HS-27A (cell line): Measurements from ENCODE around the gene CCL23.
"Not testable (repeated sequence)": the region's sequence is repeated elsewhere in the genome, so short reads cannot be mapped to it uniquely, and the experiment has no call there.

Experiments
- DNase-seq: peaks from one replicate; pipeline ENCODE4 v3.0.0-alpha.2; 2012; ENCODE audit warnings: low read depth, missing footprints

The CCL23 gene, protein sequence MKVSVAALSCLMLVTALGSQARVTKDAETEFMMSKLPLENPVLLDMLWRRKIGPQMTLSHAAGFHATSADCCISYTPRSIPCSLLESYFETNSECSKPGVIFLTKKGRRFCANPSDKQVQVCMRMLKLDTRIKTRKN

DNA sequence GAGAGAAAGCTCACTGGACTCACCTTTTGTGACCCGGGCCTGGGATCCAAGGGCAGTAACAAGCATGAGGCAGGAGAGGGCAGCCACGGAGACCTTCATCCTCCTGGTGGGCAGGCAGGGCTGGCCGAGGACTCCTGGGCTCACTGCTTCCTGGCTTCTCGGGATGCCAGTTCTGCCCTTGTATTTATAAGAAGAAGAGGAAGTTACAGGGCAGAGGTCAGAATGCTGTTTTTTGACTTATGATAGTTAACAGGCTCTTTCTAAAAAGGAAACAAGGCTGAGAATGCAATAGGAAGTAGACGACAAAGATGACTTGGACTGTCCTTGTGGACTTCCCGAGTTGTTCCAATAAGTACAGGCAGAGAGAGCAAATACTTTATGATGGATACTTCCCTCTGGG, at the start of gene CCL23:
TSS of gene CCL23 (minus strand) at position 174 of the 400 bp plus-strand sequence. CDS start at position 99, 75 bp downstream.
- DNase-seq: no peak

DNA sequence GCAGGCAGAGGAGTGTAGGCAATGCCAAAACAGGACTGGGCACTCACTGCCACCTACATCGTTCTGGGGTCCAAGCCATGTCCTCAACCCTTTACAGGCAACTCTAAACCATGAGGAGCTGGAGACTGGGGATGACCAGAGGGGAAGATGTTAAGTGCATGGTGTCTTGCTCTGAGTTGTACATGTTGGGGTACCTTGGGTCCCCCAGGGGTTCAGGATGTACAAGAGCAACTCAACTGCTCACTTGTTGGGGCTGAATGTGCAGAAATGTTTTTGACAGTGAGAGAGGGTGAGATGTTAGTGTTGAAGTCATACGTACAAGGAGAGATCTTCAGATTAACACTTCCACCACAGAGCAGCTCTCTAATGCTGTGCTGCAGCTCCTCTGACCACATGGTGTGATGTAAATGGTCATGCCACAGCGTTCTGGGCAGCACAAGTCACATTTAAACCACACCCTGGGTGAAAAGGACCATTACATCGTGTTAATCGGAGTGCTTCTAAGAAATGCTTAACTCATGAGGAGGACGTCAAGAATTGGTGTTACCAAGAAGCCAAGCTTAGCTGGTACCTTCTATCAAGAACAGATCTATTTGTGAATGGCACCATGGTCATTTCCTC, 48.7 kb upstream of the CCL23 start:
- no peak for DNase-seq

DNA sequence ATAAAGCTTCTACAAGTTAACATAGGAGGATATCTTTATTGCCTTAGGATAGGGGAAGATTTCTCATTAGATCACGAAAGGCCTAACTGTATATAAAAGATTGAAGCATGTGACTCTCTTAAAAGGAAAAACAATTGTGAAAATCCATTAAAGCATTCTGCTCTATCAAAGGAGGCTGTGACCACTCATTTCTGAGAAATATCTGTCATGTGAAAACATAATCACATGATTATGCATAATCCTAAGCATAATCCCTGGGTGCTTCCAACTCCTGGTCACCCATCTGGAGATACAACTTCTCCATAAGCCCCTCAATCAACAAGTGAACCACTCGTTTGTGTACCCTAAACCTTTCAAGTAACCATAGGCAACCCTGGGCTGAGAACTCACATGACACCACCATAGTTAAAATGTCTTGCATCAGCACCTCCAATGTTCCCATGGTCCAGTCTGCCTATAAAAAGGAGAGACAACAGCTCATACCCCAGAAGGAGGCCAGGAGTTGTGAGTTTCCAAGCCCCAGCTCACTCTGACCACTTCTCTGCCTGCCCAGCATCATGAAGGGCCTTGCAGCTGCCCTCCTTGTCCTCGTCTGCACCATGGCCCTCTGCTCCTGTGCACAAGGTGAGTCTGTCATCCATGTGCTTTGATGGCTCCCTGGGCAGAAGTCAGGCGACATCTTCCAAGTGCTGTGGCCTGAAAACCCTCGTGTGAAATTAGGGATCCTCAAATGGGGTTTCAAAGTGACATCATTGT, 46.2 kb upstream of the CCL23 start, which contains the start of gene CCL18:
TSS of gene CCL18 (plus strand) at position 487 of the 756 bp plus-strand sequence. CDS start at position 558, 71 bp downstream.
- DNase-seq: no peak

DNA sequence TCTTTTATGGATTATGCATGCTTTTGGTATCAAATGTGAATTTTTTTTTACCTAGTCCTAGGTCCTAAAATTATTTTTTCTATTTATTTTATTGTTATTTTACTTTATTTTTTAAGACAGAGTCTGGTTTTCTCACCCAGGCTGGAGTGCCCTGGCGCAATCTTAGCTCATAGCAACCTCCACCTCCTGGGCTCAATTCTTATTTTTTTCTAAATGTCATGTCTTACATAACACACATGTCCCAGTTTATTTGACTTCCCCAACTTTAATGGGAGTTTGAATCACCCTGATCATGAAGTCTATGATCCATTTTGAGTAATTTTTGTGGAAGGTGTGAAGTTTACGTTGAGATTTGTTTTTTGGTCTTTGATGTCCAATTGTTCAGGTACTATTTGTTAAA, 43.0 kb upstream of the CCL23 start:
- no peak for DNase-seq

DNA sequence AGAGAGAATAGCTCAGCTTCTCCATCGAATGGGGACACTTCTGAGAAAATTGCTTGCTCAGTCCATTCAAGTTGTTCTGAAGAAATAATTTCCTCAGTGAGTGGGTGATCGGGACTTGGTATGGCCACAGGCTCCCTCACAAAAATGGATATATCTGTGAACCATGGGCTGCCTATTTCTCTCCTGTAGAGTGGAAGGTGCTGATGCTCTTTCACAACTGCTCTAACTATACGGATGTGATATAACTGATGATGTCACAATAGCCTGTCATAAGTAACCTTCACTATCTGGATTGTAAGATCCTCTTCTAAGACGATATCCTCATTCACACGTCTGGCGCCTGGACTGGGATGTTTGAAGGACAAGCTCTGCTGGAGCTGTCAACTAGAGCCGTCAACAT, 41.6 kb upstream of the CCL23 start:
- DNase-seq: no peak

DNA sequence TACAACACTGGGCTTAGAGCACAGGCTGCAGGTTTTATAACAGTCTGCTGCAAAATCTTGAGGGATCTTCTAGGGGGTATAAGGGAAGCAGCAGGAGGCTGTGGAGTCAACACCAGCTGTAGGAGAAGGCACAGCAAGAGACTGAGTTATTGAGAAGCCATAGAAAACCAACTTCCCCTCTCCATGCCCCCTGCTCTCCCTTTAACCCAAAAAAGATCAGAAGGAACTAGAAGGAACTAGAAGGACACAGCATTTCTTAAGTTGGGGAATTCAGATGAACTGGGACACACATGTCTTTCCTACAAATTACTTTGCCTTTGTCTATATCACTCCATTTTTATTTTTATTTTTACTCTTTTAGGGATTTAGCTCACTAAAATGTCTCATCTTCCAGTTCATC, 40.1 kb upstream of the CCL23 start:
- no peak for DNase-seq

DNA sequence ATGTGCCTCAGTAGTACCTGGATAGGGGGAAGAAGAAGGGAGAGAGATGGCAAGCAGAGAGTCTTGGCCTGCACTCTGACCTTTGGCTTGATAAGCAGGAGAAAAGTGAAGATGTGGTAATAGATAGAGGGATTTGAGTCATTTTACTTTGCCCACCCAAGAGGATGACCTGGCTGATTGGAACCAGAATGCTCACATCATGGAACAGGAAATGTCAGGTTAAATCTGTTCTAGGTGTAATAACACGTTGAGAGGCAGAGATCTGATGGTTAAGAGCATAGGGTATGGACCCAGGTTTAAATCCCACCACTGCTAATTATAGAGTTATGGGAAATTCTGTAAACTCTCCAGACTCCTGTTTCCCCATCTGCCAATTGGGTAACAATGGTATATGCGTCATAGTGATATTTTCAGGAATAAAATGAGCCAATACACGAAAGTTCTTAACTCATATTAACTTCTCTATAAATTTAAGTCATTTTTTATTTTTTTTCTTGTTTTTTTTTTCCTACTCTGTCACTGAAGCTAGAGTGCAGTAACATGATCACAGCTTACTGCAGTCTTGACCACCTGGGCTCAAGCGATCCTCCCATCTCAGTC, 38.2 kb upstream of the CCL23 start:
- no peak for DNase-seq

DNA sequence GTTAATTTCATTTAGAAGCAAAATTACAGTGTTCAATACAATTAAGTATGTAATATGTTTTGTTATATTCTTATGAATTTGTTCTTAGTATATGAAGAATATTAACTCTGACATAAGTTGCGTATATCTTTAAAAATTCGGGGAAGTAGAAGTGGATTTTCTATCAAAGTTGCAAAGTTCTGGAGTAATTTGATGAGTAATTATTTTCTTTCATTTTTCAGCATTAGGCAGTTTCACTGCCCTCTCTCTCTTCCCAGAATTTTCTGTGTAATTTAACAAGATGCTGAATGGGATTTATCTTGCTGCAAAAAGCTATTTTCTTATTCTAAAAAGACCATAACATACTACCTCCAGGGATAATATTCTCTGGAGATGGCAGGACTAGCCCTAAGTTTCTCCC, 37.4 kb upstream of the CCL23 start:
- DNase-seq: no peak

DNA sequence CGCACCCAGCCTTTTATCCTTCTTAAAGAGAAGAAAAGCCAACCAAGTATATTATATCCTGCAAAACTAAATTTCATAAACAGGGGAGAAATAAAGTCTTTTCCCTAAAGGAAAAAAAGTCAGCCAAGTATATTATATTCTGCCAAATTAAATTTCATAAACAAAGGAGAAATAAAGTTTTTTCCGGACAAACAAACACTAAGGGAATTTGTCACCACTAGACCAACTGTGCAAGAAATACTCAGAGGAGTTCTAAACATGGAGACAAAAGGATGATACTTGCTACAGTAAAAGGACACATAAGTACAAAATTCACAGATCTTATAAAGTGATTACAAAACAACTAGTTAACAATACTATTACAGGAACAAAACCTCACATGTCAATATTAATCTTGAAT, 31.9 kb upstream of the CCL23 start:
- DNase-seq: no peak

DNA sequence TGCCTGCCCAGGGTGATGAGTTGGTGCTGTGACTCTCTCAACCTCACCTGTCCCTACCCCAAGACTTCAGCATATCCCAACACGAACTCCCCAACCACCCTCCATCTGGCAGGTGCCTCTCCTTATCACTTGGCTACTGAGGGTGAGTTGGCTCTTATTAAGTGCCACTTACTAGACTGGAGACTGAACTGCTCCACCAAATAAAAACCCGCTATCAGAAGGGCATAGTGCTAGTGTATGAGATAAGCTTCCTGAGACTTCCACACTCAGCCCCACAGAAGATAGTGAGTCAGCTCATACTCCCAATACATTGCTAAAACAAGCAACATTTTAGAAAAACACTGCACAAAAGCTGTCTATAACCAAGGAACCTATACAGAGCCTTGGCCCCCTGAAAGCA, 30.3 kb upstream of the CCL23 start:
- DNase-seq: no peak

DNA sequence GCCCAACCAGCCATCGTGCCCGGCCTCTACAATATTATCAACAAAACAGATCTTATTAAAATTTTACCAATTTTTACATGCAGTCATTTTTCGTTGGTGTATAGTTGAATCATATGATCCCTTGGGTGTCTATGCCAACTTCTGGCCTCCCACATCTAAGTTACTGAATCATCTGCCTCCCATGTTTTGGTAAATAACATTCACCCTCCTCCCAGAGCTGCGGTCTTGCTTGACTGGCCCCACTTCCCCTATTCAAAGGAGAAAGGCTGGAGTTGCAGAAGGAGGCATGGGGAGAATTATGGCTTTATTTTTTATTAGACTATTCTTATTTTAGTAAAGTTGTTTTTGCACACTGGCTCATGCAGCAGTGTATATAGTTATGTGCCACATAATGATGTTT, 18.5 kb upstream of the CCL23 start:
- DNase-seq: no peak

DNA sequence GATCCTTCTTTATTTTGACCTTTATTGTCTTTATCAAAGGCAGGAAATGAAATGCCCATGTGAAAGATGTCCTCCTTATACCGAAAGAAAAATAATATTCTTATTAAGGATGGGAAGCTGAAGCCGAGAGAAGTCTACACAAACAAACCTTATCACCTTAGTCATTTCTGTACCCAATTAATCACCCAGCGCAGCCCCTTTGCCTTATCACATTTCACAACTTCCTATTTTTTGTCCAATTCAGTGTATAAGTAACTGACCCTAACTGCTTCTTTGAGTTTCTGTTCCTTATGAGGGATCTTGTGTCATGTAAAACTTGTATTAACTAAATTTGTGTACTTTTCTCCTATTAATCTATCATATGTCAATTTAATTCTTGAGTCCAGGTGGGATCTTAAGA, 16.4 kb upstream of the CCL23 start:
- no peak for DNase-seq

DNA sequence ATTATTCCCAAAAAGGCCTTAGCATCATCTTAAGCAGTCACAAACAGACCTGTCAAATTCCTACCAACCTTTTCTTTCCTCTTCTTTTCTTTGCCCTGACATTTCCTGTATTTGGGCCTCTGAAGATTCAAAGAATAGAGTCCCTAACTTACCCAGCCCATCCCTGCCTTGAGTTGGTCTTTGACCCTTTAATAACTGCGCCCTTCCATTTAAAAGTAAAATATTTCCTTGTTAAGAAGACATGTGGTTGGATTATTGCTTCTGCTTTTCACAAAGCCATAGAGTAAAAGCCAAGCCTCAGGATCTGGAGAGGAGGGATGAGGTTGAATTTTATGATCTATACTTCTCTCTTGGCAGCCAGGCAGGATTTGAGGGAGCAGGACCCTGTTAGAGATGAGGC, 13.2 kb upstream of the CCL23 start:
- no peak for DNase-seq

DNA sequence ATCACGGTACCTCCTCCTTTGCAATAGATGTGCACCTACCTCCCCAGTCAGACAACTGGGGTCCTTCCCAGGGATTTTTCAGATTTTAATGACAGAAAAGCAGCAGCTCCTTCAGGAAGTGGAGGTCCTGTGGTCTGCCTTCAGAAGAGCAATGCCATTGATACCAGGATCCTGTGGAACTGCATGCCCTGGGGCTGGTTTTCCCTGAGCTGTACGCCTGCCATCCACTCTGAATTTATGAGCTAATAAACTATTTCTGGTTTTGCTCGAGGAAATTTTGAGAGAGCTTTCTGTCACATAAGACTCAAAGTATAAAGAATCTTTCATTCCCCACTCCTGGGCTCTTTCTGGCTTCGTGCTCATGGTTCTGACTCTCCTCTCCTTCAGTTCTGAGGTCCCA, 10.0 kb upstream of the CCL23 start:
- no peak for DNase-seq

DNA sequence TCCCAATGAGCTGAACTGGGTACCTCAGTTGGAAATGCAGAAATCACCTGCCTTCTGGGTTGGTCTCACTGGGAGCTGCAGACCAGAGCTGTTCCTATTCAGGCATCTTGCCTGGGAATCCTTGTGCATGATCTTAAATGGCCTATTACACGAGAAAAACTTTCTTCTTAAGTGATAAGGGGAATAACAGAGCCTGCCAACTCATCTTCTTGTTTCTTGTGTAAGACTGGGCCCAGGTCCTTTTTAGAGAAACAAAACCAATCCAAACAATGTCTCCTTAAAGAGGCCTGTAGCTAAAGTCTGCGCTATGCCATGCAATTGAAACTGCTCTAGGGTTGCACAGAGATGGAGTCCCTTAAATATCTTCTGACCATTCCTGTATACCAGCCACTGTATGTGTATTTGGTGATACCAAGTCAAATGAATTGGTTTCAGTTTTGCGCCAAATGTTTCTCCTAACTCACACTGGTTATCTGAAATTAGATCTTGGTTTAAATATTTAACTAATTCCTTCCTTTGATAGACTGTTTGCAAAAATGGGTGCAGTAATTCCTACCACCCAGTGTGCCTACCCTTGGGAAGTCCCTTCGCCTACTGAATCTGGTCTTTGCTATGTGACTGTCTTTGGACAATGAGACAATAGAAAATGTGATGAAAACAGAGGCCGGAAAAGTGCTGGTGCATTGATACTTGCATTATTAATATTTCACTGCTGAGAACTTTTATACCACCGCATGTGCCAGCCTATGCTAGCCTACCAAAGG, 6.5 kb upstream of the CCL23 start:
- DNase-seq: no peak

DNA sequence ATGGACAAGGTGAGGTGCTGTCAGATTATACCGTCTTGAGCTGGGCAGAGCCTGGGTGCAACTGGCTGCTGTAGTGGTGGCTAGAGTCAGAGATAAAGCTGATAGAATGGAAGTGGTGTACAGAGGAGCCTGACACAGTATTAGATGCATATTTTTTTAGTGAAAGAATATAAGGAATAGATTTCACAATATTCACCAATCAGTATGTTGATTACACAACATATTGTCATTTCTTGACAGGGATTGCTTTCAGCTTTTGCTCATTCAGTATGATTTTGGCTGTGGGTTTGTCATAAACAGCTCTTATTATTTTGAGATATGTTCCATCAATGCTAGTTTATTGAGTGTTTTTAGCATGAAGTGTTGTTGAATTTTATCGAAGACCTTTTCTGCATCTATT, 1.7 kb upstream of the CCL23 start:
- no peak for DNase-seq

DNA sequence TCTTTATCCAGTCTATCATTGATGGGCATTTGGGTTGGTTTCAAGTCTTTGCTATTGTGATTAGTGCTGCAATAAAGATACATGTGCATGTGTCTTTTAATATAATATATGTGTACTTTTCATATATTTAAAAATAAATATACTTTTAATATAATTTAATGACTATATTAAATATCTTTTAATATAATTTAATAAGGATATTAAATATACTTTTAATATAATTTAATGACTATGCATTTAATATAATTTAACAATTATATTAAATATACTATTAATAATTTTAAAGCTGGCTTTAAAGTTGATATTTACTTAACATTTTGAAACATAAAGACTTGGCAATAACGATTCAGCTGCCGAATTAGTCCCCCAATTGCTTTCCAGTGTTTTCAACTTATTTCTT, 1.2 kb downstream of the CCL23 start:
- no peak for DNase-seq

DNA sequence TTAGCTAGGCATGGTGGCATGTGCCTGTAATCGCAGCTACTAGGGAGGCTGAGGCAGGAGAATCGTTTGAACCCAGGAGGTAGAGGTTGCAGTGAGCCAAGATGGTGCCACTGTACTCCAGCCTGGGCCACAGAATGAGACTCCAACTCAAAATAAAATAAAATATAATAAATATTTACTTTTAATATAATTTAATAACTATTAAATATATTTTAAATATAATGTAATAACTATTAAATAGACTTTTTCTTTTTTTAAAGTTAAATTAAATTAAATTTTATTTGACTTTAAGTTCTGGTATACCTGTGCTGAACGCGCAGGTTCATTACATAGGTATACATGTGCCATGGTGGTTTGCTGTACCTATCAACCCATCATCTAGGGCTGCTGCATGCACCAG, 1.9 kb downstream of the CCL23 start:
- not testable (repeated sequence) for DNase-seq

DNA sequence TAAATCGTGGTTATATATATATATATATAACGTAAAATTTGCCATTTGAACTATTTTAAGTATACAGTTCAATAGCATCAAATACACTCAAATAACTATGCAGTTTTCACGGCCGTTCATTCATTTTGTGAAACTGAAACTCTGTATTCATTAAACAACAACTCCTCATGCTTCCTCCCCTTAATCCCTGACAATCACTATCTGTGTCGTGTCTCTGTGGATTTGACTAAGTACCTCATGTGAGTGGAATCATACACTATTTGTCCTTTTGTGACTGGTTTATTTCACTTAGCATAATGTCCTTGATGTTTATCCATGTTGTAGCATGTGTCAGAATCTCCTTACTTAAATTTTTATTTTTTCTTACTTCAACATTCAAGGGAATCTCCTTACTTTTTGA, 2.8 kb downstream of the CCL23 start:
- no peak for DNase-seq

DNA sequence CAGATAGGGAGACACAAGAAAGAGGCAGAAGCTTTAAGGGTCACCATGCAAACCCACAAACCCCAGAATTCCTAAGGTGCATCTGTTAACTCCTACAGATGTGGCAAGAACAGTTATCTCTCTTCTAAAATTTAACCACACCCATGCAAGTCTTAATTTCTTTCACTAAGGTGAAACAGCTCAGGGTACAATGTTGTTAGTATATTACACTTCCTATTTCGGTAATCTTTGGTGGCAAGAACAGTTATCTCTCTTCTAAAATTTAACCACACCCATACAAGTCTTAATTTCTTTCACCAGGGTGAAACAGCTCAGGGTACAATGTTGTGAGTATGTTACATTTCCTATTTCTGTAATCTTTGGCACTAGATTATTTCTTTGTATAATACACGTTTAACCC, 6.6 kb downstream of the CCL23 start:
- no peak for DNase-seq

DNA sequence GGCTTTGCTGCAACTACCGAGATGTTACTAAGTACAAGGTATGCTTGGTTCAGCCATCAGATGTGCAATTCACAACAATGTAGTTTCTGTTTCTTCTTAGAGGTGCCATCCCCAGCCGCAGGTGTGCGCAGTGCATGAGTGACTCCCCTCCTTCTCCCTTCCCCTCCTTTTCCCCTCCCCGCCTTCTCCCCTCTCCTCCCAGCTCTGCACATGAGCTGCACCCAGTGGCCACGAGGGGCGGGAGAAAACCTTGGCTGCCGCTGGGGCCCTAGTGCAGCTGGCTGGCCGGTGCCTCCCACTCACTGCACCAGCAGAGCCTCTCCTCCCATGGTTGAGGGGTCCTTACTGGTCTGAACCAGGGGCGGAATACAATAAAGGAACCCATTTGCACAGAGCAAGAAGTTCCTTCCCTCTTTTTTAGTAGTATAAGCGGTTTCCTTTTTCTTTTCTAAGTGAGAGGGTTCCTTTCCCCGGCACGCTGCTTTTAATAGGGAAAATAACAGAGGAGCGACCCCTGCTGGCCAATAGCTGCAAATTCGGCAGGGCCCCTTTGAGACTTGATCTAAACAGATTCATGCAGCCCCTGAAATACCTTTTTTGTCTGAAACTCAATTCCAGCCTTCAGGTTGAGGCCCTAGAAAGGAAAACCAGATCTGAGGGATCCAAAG, 8.6 kb downstream of the CCL23 start:
- no peak for DNase-seq

DNA sequence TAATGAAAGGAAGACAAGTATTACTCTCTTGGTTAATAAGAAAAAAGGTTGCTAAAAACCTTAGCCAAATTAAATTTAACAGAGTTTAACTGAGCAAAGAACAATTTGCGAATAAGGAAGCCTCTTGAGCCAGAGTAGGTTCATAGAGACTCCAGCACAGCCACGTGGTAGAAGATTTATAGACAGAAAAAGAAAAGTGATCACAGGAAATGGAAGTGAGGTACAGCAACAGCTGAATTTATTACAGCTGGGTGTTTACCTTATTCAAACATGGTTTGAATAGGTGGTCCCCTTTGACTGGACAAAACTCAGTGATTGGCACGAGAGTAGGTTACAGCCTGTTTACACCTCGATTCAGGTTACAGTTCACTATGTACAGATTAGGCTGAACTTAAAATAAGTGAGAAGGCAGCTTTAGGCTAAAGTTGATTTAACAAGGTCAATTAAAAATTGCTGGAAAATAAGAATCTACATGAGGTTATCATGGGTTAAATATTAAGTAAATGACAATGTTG, 13.1 kb downstream of the CCL23 start:
- DNase-seq: no peak
